ENCODE results near the gene HPCAL1.

HPCAL1 gene

GRCh38 chr2:10269291-10269690, 33.4 kb upstream of the HPCAL1 start:
- FAIRE-seq = no peak
- DNase-seq (ENCODE audit: insufficient read length, low spot score) = no peak
- TF ChIP-seq PAX5 (IDR thresholded peaks at IDR 0.05; ENCODE audit: insufficient read depth, low read length, severe bottlenecking) (no peak), POLR2AphosphoS5 (IDR thresholded peaks at IDR 0.05; ENCODE audit: low read depth, low read length) (no peak), SPI1 (IDR thresholded peaks at IDR 0.05; ENCODE audit: low read depth, low read length) (no peak), TAF1 (IDR thresholded peaks at IDR 0.05; ENCODE audit: low read depth, low read length) (no peak), POU2F2 (IDR thresholded peaks at IDR 0.05; ENCODE audit: low read depth, low read length) (no peak), POLR2A (IDR thresholded peaks at IDR 0.05; ENCODE audit: low read depth, low read length) (no peak)

GRCh38 chr2:10269711-10270610, 32.7 kb upstream of the HPCAL1 start:
- TF ChIP-seq POU2F2 (IDR thresholded peaks at IDR 0.05; ENCODE audit: low read depth, low read length) (no peak), PAX5 (IDR thresholded peaks at IDR 0.05; ENCODE audit: insufficient read depth, low read length, severe bottlenecking) (no peak), TAF1 (IDR thresholded peaks at IDR 0.05; ENCODE audit: low read depth, low read length) (no peak), POLR2A (IDR thresholded peaks at IDR 0.05; ENCODE audit: low read depth, low read length) (no peak), POLR2AphosphoS5 (IDR thresholded peaks at IDR 0.05; ENCODE audit: low read depth, low read length) (no peak), SPI1 (IDR thresholded peaks at IDR 0.05; ENCODE audit: low read depth, low read length) (no peak)
- DNase-seq (ENCODE audit: insufficient read length, low spot score) (no peak), FAIRE-seq (no peak)

- FAIRE-seq = no peak
- TF ChIP-seq TAF1 (IDR thresholded peaks at IDR 0.05; ENCODE audit: low read depth, low read length) = no peak
- no peak for TF ChIP-seq POLR2A (IDR thresholded peaks at IDR 0.05; ENCODE audit: low read depth, low read length)
- TF ChIP-seq POU2F2 (IDR thresholded peaks at IDR 0.05; ENCODE audit: low read depth, low read length) = no peak
- TF ChIP-seq SPI1 (IDR thresholded peaks at IDR 0.05; ENCODE audit: low read depth, low read length) = no peak
- TF ChIP-seq PAX5 (IDR thresholded peaks at IDR 0.05; ENCODE audit: insufficient read depth, low read length, severe bottlenecking) = no peak
- no peak for TF ChIP-seq POLR2AphosphoS5 (IDR thresholded peaks at IDR 0.05; ENCODE audit: low read depth, low read length)
- no peak for DNase-seq (ENCODE audit: insufficient read length, low spot score)
Measured at GRCh38 chr2:10271509-10271908, 31.2 kb upstream of the HPCAL1 start.

GRCh38 chr2:10271946-10272345, 30.8 kb upstream of the HPCAL1 start:
- no peak for FAIRE-seq
- TF ChIP-seq POU2F2 (IDR thresholded peaks at IDR 0.05; ENCODE audit: low read depth, low read length) (no peak), POLR2A (IDR thresholded peaks at IDR 0.05; ENCODE audit: low read depth, low read length) (no peak), POLR2AphosphoS5 (IDR thresholded peaks at IDR 0.05; ENCODE audit: low read depth, low read length) (no peak), PAX5 (IDR thresholded peaks at IDR 0.05; ENCODE audit: insufficient read depth, low read length, severe bottlenecking) (no peak), TAF1 (IDR thresholded peaks at IDR 0.05; ENCODE audit: low read depth, low read length) (no peak), SPI1 (IDR thresholded peaks at IDR 0.05; ENCODE audit: low read depth, low read length) (no peak)
- DNase-seq (ENCODE audit: insufficient read length, low spot score) = no peak

- TF ChIP-seq TAF1 (IDR thresholded peaks at IDR 0.05; ENCODE audit: low read depth, low read length) = no peak
- no peak for TF ChIP-seq POLR2AphosphoS5 (IDR thresholded peaks at IDR 0.05; ENCODE audit: low read depth, low read length)
- TF ChIP-seq PAX5 (IDR thresholded peaks at IDR 0.05; ENCODE audit: insufficient read depth, low read length, severe bottlenecking) = no peak
- TF ChIP-seq SPI1 (IDR thresholded peaks at IDR 0.05; ENCODE audit: low read depth, low read length) = no peak
- TF ChIP-seq POU2F2 (IDR thresholded peaks at IDR 0.05; ENCODE audit: low read depth, low read length) = no peak
- no peak for TF ChIP-seq POLR2A (IDR thresholded peaks at IDR 0.05; ENCODE audit: low read depth, low read length)
- no peak for DNase-seq (ENCODE audit: insufficient read length, low spot score)
- FAIRE-seq = no peak
Measured at GRCh38 chr2:10272464-10272863, 30.2 kb upstream of the HPCAL1 start.

GRCh38 chr2:10273215-10274175, 29.2 kb upstream of the HPCAL1 start:
- FAIRE-seq (no peak), DNase-seq (ENCODE audit: insufficient read length, low spot score) (no peak)
- TF ChIP-seq TAF1 (IDR thresholded peaks at IDR 0.05; ENCODE audit: low read depth, low read length) (no peak), SPI1 (IDR thresholded peaks at IDR 0.05; ENCODE audit: low read depth, low read length) (no peak), POU2F2 (IDR thresholded peaks at IDR 0.05; ENCODE audit: low read depth, low read length) (no peak), PAX5 (IDR thresholded peaks at IDR 0.05; ENCODE audit: insufficient read depth, low read length, severe bottlenecking) (no peak), POLR2AphosphoS5 (IDR thresholded peaks at IDR 0.05; ENCODE audit: low read depth, low read length) (no peak), POLR2A (IDR thresholded peaks at IDR 0.05; ENCODE audit: low read depth, low read length) (no peak)

GRCh38 chr2:10274376-10274775, 28.3 kb upstream of the HPCAL1 start:
- FAIRE-seq (no peak), DNase-seq (ENCODE audit: insufficient read length, low spot score) (no peak)
- no peak for TF ChIP-seq SPI1 (IDR thresholded peaks at IDR 0.05; ENCODE audit: low read depth, low read length)
- no peak for TF ChIP-seq PAX5 (IDR thresholded peaks at IDR 0.05; ENCODE audit: insufficient read depth, low read length, severe bottlenecking)
- TF ChIP-seq POU2F2 (IDR thresholded peaks at IDR 0.05; ENCODE audit: low read depth, low read length) = no peak
- TF ChIP-seq POLR2A (IDR thresholded peaks at IDR 0.05; ENCODE audit: low read depth, low read length) = no peak
- TF ChIP-seq TAF1 (IDR thresholded peaks at IDR 0.05; ENCODE audit: low read depth, low read length) = no peak

GRCh38 chr2:10274983-10275802, 27.5 kb upstream of the HPCAL1 start:
- no peak for DNase-seq (ENCODE audit: insufficient read length, low spot score)
- no peak for FAIRE-seq
- no peak for TF ChIP-seq TAF1 (IDR thresholded peaks at IDR 0.05; ENCODE audit: low read depth, low read length)
- no peak for TF ChIP-seq SPI1 (IDR thresholded peaks at IDR 0.05; ENCODE audit: low read depth, low read length)
- TF ChIP-seq POLR2A (IDR thresholded peaks at IDR 0.05; ENCODE audit: low read depth, low read length) = no peak
- TF ChIP-seq POU2F2 (IDR thresholded peaks at IDR 0.05; ENCODE audit: low read depth, low read length) = no peak
- TF ChIP-seq PAX5 (IDR thresholded peaks at IDR 0.05; ENCODE audit: insufficient read depth, low read length, severe bottlenecking) = no peak
- TF ChIP-seq POLR2AphosphoS5 (IDR thresholded peaks at IDR 0.05; ENCODE audit: low read depth, low read length) = no peak

All from GM12891 (cell line).